Peyer's patch (tissue), 4 donors: ENCODE results near the gene TMC1.

Source experiments
- POLR2A ChIP-seq, 2 donors: fragments of 450-650 bp; IDR thresholded peaks; one replicate each; pipeline ENCODE4 v1.5.1; 2017; ENCODE audit warnings: antibody characterized with exemption in 2 of 2, mild to moderate bottlenecking in 2 of 2, moderate library complexity in 2 of 2
- TF ChIP-seq, protein P1 (sequence below), 6 experiments: fragments of 450-650 bp in 4 of 6; fragments of 200-600 bp in 2 of 6; sonication (generic) in 1 of 6; IDR thresholded peaks; one replicate each; pipeline ENCODE4 v1.5.1; 2017 to 2019; ENCODE audit warnings: antibody characterized with exemption in 6 of 6, mild to moderate bottlenecking in 3 of 6, moderate library complexity in 1 of 6

DNA sequence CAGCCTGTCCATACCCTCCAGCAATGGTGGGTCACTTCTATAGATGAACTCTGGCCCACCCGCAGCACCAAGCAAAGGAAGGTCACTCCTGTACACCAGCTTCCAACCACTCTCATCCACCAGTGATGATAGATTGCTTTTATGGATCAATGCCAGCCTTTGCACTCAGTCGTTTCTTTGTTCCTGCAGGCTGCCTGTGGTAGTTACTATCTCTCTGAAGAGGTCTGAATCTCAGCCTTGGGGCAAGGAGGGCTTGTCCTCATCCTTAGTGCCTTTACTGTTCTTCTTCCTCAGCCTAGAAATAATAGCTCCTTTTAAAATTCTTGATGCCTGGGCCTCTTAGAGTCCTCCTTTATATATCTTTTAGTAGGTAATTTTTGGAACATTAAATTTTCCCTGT is 100.8 kb downstream of the TMC1 start:
- TF ChIP-seq, protein P1, sequence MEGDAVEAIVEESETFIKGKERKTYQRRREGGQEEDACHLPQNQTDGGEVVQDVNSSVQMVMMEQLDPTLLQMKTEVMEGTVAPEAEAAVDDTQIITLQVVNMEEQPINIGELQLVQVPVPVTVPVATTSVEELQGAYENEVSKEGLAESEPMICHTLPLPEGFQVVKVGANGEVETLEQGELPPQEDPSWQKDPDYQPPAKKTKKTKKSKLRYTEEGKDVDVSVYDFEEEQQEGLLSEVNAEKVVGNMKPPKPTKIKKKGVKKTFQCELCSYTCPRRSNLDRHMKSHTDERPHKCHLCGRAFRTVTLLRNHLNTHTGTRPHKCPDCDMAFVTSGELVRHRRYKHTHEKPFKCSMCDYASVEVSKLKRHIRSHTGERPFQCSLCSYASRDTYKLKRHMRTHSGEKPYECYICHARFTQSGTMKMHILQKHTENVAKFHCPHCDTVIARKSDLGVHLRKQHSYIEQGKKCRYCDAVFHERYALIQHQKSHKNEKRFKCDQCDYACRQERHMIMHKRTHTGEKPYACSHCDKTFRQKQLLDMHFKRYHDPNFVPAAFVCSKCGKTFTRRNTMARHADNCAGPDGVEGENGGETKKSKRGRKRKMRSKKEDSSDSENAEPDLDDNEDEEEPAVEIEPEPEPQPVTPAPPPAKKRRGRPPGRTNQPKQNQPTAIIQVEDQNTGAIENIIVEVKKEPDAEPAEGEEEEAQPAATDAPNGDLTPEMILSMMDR (IDR thresholded peaks at IDR 0.05) = no peak
- TF ChIP-seq POLR2A (IDR thresholded peaks at IDR 0.05) = no peak
